ENCODE results near the gene SPECC1.

Gene SPECC1

GRCh38 chr17:20095336-20096080 is 86.3 kb downstream of the SPECC1 start:
- no peak for TF ChIP-seq CTCF (IDR thresholded peaks at IDR 0.05)

GRCh38 chr17:20096430-20096829 is 87.3 kb downstream of the SPECC1 start:
- TF ChIP-seq CTCF (IDR thresholded peaks at IDR 0.05) = no peak

GRCh38 chr17:20097330-20097729 is 88.2 kb downstream of the SPECC1 start:
- no peak for TF ChIP-seq CTCF (IDR thresholded peaks at IDR 0.05)

GRCh38 chr17:20098314-20098713 is 89.2 kb downstream of the SPECC1 start:
- no peak for TF ChIP-seq CTCF (IDR thresholded peaks at IDR 0.05)

- TF ChIP-seq CTCF (IDR thresholded peaks at IDR 0.05) = no peak
These were observed 94.6 kb downstream of the SPECC1 start for GRCh38 chr17:20103454-20104446.

GRCh38 chr17:20105539-20106280 is 96.6 kb downstream of the SPECC1 start:
- TF ChIP-seq CTCF (IDR thresholded peaks at IDR 0.05) = no peak

GRCh38 chr17:20109076-20109475 is 99.9 kb downstream of the SPECC1 start:
- TF ChIP-seq CTCF (IDR thresholded peaks at IDR 0.05) = no peak
